ENCODE results near the gene COLEC11. TPM values are rescaled to one million over a fixed set of nuclear protein-coding genes. Genes with fewer than 3 reads are reported as not detected.

COLEC11 gene
- total RNA-seq, 1 donor from 2014 or later: 2.3 TPM

DNA sequence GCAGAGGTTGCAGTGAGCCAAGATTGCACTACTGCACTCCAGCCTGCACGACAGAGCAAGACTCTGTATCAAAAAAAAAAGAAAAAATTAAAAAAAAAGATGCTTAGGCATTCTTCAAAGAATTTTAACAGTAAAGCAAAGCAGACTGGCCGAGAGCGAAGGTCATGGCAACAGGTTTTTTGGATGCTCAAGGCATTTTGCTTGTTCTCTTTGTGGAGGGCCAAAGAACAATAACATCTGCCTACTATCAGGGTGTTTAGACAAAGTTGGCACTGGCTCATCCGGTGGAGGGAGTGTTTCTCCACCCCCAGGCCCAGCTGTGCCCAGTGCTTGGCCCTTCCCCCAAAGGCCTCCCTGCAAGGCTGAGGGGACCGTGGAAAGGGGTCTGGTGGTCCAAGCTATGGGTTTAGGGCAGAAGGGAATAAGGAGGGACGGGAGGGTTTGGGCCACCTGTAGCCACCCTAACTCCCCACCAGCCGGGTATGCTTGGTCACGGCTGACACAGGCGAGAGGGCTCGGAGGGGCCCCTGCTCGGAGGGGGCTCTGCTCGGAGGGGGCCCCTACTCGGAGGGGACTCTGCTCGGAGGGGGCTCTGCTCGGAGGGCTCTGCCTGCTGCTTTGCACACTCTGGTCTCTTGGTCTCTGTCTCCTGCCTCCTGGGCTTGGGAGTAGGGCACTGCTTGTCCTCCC lies 36.4 kb downstream of the COLEC11 start:
- H3K27me3 Mint-ChIP-seq (ENCODE audit: unreplicated experiment): peaks cover 15% of the 10 kb centered on the region
- H3K27ac Mint-ChIP-seq (ENCODE audit: unreplicated experiment): no peak overlapping the region
- H3K9me3 Mint-ChIP-seq (ENCODE audit: unreplicated experiment): no peaks in the 10 kb centered on the region
- H3K4me3 Mint-ChIP-seq (ENCODE audit: unreplicated experiment): no peak overlapping the region
- DNase-seq (ENCODE audit: low spot score): no peak
- TF ChIP-seq, protein P1, sequence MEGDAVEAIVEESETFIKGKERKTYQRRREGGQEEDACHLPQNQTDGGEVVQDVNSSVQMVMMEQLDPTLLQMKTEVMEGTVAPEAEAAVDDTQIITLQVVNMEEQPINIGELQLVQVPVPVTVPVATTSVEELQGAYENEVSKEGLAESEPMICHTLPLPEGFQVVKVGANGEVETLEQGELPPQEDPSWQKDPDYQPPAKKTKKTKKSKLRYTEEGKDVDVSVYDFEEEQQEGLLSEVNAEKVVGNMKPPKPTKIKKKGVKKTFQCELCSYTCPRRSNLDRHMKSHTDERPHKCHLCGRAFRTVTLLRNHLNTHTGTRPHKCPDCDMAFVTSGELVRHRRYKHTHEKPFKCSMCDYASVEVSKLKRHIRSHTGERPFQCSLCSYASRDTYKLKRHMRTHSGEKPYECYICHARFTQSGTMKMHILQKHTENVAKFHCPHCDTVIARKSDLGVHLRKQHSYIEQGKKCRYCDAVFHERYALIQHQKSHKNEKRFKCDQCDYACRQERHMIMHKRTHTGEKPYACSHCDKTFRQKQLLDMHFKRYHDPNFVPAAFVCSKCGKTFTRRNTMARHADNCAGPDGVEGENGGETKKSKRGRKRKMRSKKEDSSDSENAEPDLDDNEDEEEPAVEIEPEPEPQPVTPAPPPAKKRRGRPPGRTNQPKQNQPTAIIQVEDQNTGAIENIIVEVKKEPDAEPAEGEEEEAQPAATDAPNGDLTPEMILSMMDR (IDR thresholded peaks at IDR 0.05; ENCODE audit: unreplicated experiment): no peak
- peaks cover 3% of the 10 kb centered on the region for H3K36me3 Mint-ChIP-seq (ENCODE audit: low read depth, unreplicated experiment)
- no peaks in the 10 kb centered on the region for H3K4me1 Mint-ChIP-seq (ENCODE audit: unreplicated experiment)

DNA sequence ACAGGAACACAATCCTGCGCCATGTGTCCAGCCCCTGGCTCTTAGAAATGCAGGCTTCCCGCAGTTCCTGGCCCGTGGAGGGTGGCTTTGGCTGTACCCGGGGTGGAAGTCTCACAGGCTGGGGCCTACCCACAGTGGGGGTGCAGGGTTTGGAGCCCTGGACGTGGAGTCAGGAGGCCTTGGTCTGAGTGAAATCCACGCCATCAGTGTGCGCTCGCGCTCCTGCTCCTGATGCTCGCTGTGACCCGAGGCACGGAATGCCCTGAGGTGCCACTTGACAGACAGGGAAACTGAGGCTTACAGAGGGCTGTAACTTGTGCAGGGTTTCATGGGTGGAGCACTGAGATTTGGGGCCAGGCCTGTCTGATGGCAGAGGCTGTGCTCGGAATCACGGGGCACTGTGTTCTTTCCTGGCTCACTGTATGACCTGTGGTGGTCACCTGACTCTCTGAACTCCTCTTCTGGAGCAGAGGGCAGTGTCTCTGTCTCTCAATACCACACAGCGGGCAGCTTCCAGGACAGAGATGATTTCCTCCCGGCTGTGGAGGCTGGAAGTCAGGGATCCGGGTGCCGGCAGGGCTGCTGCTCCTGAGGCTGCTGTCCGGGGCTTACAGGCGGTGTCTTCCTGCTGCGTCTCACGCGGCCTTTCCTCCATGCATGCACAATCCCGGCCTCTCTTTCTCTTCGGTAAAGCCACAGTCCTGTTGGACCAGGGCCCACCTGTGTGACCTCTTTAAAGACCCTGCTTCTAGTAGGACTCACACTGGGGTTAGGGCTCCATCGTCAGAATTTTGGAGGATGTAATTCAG lies 37.1 kb downstream of the COLEC11 start:
- Mint-ChIP-seq H3K4me3 (ENCODE audit: unreplicated experiment) (no peak overlapping the region), H3K27ac (ENCODE audit: unreplicated experiment) (no peak overlapping the region), H3K9me3 (ENCODE audit: unreplicated experiment) (no peaks in the 10 kb centered on the region), H3K27me3 (ENCODE audit: unreplicated experiment) (peaks cover 17% of the 10 kb centered on the region), H3K36me3 (ENCODE audit: low read depth, unreplicated experiment) (peaks cover 3% of the 10 kb centered on the region), H3K4me1 (ENCODE audit: unreplicated experiment) (no peaks in the 10 kb centered on the region)
- DNase-seq (ENCODE audit: low spot score): no peak
- TF ChIP-seq, protein P1 (IDR thresholded peaks at IDR 0.05; ENCODE audit: unreplicated experiment): no peak

- DNase-seq (ENCODE audit: low spot score): no peak
- Mint-ChIP-seq H3K27ac (ENCODE audit: unreplicated experiment) (no peak overlapping the region), H3K27me3 (ENCODE audit: unreplicated experiment) (peaks cover 14% of the 10 kb centered on the region), H3K4me1 (ENCODE audit: unreplicated experiment) (no peaks in the 10 kb centered on the region), H3K36me3 (ENCODE audit: low read depth, unreplicated experiment) (no peaks in the 10 kb centered on the region), H3K9me3 (ENCODE audit: unreplicated experiment) (no peaks in the 10 kb centered on the region), H3K4me3 (ENCODE audit: unreplicated experiment) (no peak overlapping the region)
- TF ChIP-seq, protein P1 (IDR thresholded peaks at IDR 0.05; ENCODE audit: unreplicated experiment): no peak
These were observed 38.4 kb downstream of the COLEC11 start for GRCh38 chr2:3633089-3633981.

DNA sequence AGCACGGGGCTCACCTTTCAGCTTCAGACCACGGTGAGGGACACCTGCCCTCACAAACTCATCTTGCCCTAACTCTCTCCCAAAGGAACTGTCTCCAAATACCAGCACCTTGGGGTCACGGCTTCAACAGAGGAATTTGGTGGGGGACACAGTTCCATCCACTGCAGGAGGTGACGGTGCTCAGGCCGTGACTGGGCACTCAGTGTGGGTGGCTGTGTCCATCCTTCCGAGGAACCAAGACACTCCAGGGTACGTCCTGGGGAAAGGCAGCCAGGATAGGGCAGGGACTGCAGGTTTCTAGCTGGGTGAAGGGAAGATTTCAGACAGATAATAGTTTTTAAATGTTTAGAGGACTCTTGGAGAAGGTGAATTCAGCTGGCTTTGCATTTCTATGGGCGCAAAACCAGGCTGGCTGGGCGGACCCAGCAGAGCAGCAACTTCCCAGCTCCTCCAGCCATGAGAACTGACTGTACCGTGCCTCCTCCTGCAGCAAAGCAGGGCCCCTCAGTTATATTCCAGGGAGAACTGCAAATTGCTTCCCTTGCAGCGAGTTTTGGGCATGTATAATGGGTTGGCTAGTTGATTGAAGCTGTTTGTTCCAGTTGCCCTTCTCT lies 39.2 kb downstream of the COLEC11 start:
- Mint-ChIP-seq H3K27ac (ENCODE audit: unreplicated experiment) (no peak overlapping the region), H3K36me3 (ENCODE audit: low read depth, unreplicated experiment) (no peaks in the 10 kb centered on the region), H3K27me3 (ENCODE audit: unreplicated experiment) (peaks cover 10% of the 10 kb centered on the region), H3K4me3 (ENCODE audit: unreplicated experiment) (no peak overlapping the region), H3K9me3 (ENCODE audit: unreplicated experiment) (no peaks in the 10 kb centered on the region), H3K4me1 (ENCODE audit: unreplicated experiment) (no peaks in the 10 kb centered on the region)
- DNase-seq (ENCODE audit: low spot score): no peak
- TF ChIP-seq, protein P1 (IDR thresholded peaks at IDR 0.05; ENCODE audit: unreplicated experiment): no peak

All from endothelial cell (in vitro differentiated cells).